GM21529 (cell line): Measurements from ENCODE around the gene CFAP300.

Experiments used
- ATAC-seq: cut with Tn5 transposase; IDR thresholded peaks from one replicate; pipeline ENCODE4 v1.9.1; 2021; ENCODE audit not compliant: unreplicated experiment

Gene CFAP300

DNA sequence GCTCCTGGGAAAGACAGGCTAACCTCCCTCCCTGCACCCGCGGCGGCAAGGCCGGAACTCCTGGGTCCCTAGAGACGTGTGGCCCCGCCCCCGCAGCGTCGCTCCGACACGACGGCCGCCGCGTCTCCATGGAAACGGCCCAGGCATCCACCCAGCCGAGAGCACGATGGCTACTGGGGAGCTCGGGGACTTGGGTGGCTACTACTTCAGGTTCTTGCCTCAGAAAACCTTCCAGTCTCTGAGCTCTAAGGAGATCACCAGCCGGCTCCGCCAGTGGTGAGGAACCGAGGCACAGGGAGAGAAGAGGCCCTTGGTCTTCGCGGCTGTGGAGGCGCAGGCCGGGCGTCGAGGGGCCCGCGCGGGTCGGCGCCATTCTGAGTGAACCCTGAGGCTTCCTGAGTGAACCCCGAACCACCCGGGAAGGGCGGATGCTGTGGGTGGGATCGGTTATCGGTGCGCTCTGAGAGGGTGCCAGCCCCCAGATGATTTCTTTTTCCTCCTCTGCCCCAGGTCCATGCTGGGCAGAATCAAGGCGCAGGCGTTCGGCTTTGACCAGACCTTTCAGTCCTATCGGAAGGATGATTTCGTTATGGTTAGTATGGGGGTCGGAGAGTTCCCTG is at the start of gene CFAP300:
Gene CFAP300, plus strand, starts transcription at position 133 of the 620 bp plus-strand sequence. Its CDS starts 34 bp downstream, at position 167.
- ATAC-seq: no peak

DNA sequence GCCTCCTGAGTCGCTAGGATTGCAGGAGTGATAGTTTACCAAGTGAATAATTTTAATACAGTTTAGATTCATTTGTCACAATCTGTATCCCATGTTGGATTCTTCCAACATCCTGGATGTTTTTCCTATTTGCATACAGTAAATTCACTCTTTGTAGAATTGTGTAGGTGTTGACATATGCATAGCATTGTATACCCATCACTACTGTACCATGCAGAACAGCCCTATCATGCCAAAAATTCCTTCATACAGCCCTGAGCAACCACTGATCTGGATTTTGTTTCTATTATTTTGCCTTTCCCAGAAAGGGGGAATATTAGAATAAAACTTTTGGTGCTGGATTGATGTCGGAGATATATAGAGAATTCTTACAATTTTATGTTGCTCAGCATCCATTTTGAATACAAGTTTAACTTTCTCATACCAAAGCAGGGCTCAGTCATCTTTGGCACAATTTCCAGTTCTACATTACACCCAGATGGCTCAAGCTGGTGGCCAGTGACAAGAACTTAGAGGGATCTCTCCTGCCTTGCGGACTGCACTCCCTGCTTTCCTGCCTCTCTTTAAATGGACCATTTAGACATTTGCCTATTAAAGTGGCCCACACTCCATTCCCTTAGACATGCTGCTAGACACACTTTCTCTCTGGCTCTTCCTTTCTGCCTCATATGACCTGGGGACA is 45.4 kb upstream of the CFAP300 start:
- no peak for ATAC-seq

DNA sequence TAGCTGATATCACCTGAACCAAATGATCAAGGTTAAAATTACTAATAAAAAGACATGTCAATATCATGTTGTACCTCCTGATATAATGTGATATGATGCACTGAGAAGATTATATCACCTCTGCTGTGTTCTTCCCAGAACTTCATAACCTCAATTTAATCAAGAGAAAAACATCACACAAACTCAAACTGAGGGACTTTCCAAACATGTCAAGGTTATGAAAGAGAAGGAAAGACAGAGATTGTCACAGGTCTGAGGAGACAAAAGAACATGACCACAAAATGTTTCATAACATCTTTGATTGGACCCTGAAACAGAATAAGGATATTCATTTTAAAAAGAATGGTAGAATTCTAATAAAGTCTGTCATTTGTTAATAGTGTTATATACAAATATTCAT is 43.0 kb upstream of the CFAP300 start:
- no peak for ATAC-seq

DNA sequence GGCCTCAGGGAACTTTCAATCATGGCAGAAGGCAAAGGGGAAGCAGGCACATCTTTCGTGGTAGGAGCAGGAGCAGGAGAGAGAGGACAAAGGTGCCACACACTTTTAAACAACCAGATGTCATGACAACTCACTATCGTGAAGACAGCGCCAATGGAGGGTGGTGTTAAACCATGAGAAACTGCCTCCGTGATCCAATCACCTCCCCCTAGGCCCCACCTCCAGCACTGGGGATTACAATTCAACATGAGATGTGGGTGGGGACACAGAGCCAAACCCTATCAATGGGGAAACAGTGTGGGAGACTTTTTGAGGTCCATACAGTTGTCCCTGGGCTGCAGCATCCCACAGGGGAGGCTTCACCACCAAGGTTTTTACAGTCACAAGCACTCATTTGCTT is 41.9 kb upstream of the CFAP300 start:
- ATAC-seq: no peak

DNA sequence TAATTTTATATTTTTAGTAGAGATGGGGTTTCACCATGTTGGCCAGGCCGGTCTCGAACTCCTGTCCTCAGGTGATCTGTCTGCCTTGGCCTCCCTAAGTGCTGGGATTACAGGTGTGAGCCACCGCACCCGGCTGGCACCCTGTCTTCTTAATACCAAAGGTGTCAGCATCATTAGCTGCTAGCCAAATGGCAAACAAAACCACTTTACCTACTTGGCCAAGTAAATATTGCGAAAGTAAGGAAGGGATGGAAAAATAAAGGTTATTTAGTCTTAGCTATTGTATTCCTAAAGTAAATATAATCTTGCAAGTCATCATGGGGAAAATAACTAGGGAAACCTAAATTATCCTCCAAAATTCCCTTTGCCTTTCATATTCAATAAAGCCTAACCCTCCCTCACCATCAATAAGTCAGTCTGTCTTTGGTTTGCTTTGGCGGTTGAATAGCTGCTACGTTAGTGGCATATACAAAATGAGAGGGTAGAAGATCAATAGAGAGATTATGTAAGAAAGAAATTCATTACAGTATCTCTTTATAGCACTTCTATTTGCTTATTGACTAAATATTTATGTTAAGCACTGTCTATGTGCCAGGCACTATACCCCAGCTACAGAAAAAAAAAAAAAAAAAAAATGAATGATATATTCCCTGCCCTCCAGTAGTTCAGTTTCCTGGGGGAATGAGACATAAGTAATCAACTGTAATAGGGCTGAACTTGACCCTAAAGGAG is 40.2 kb upstream of the CFAP300 start:
- no peak for ATAC-seq

DNA sequence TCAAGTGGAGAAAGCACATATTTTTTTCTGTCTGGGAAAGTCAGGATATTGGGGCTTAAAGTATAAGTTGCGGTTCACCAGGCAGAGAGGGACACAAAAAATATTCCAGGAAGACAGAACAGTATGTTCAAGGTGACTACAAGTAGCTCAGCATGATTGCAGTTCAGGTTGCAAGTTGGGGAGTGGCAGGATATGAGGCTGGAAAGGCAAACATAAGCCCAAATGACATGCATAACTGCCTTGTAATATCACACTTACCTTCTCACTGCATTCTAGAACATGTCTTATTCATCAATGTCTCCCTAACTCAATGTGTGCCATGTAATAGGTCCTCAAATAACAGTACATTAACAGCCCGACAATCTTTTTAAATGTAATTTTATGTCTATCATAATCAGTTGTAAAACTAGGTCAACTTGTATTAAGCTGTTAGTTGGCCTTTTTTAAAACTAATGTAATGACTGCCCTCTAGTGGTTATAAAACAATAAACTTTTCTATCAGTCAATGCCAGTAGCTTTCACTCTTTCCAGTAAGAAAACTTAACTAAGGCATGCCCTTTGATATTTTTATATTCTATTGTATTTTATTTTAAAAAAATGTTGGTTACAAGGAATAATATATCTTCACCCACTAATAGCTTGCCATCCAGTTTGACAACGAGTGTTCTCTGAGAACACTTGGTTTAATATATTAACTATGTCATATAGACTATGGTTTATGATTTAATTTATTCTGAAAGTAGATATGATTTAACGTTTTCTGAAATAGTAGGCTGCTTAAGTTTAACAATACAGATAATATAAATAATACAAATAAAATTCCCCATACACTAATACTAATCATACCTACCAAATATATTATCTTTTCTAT is 39.4 kb upstream of the CFAP300 start:
- peak; percentile 76 for ATAC-seq

DNA sequence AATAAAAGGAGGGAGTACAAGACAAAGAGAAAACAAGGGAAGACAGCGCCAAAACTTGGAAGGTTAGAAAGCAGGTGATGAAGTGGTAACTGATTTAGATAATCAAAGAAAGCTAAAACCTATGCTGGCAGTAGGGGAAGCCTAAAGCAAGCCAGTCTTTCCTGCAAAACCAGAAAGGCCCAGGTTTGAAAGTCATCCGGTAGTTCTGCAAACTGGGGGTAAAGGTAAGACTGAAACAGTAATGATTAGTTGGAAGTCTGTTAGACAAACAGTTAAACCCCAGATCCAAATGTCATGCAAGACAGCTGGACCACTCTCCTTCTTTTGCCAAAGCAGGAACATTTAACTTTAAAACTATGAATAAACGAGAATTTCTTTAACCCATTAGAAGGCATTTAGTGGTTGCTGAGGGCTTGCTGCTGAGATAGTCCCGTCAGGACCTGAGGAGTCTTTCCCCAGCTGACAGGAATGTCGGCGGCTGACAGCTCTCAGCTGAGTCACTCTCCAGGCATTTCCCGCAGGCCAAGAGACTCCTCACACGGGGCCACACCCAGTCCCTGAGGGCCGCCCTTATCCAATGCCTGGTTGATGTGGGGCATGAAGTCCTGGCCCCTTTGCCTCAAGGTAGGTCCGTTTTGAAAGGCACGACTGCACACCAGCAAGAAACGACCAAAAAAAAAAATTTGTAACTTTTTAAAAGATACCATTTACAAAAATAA is 36.3 kb upstream of the CFAP300 start:
- ATAC-seq: no peak

DNA sequence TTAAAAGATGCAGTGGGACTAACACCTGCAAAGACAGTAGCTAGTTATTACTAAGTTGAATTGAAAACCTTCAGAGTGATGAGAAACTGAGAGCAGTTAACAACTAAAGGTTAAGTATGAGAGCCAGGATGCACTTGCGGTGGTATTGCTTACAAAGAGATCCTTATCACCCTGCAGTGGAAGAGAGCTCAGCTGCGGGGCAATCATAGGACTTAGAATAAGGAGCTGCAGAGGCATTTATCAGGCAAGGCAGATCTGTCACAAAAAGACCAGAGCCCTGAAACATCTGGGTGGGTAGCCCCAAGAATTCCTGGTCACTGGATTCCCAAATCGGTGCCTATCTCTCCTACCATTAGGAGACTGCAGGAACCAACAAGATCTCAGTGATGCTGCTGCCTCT is 34.3 kb upstream of the CFAP300 start:
- ATAC-seq: no peak

DNA sequence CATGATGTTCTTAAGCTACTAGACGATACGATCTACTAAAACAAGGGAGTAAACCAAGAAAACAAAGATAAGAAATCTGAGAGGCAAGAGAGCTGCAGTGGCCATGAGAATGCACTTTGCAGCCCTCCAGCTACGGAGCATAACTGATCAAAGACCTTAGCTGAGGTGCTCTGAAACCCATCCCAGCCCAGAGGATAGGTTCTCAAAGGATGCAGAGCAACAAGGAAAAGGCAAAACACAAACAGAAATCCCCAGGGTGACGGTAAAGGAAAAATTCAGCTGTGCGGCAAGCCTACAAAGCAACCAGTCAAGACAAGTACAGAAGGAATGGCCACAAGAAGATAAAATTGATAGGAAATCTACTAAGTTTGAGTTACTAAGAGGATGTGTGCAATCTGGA is 32.5 kb upstream of the CFAP300 start:
- ATAC-seq: no peak

DNA sequence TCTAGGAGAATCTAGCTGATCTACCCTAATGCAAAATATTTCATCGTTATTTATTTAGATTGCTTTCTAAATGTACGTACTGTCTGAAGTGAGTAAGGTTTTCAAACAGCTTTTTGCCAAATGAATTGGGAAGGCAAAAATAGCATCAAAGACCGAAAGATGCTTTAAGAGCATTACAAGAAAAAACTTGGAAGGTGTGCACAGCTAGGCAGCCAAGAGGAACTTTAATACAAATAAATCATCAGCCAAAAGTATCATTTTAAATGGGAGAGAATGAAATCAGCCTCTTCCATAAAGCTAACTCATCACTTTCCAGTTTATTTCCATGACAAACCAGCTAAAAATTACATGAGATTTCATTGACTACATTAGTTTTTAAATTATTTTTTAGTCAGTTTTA is 30.2 kb upstream of the CFAP300 start:
- ATAC-seq: no peak

DNA sequence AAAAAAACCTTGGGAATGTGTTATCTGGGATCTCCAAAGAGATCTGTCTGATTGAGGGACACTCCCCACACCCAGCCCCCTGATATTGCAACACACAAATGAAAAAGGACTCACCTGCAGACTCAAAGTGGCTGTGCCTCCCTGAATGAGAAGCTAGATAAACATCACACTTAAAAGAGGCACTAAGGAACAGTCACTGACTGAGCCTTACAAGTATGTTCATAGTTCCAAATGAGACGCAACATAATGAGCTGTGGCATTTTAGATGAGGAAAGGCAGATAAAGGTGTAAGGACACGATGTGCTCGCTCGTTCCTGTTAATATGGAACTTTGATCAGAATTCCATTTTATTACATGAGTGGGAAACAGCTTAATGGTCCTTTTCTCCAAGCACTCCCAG is 21.0 kb upstream of the CFAP300 start:
- no peak for ATAC-seq

DNA sequence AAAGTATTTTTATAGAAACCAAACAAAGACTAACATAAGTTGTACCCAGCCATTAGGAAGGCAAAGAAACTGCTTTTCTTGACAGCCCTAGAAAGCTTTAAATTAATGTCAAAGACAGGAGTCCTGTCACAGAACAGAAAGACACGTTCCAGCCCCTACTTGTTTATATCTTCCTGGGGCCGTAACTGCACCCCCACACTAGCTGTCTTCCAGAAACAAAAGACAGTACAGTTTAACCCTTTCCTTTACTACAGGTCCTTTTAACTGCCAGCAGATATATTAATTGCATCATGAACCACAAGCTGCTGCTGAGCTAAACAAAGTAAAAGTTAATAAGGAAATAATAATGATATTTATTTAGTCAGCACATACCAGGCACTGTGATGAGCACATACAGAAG is 20.3 kb upstream of the CFAP300 start:
- no peak for ATAC-seq

DNA sequence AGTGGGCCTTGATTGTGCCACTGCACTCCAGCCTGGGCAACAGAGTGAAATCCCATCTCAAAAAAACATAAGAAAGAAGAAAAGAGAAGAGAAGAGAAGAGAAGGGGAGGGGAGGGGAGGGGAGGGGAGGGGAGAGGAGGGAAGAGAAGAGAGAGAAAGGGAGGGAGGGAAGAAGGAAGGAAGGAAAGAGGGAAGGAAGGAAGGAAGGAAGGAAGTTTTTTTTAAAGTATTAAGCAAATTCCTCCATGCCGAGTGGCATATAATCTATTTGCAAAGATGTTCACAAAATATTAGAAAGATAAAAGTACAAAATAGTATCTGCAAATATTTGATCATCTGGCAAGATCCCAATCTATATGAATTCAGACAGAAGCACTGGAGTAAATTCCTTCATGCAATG is 10.5 kb upstream of the CFAP300 start:
- ATAC-seq: no peak

DNA sequence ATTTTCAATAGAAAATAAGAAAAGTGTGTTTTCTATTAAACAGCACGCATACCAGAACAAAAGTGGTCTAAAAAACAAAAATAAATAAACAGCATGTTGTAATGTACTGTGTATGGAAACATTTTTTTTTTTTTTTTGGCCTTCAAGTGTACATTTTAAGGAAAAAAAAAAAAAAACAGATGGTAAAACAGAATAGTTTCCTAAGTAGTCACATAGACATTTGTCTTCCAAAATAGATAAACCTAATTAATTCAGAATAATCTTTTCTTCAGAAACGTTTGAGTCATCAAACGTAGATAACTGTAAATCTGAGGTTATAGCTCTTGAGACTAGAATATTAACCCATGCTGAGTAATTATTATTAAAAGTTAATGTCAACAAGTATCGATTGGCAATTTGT is 396 bp upstream of the CFAP300 start:
- no peak for ATAC-seq

DNA sequence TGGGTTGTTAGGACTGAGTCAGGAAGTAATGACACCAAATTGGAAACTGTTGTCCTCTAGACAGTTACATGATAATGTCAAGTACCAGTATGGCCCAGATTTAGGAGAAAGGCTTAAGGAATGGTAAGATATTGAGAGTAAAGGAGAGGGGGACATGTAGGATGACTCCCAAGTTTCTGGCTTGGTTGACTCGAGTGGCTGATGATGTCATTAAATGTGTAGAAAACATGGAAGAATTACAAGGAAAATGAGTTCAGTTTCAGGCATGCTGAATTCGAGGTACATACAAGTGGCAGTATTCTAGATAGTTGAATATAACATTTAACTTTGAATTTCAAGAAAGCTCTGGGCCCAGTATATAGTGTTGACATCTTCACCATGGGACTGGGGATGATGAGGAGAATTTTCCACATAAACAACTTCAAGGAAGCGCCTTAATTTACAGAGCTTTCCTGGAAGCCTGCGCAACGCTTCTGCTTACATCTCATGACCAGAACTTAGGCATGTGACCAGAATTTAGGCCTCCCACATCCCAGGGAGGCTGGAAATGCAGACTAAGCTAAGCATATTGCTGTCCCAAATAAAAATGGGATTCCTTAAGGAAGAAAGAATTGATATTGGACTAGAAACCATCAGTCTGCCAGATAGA is 3.8 kb downstream of the CFAP300 start:
- no peak for ATAC-seq

DNA sequence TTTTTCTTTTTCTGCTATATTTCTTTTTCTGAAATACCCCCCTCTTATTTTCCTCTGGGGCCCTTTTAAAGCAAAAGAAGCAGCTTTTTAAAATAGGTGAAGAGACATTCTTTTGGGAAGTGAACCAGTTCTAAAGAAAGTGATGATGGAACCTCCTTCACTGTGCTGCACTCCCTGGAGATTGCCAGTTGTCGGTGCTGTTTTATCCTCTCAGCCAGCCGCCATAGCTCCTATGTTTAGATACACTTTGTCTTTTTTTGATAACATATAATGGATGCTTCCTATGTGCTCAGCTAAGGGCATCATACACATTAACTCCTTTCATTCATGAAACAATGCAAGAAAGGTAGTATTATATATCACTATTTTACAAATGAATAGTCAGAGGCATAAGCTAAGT is 14.0 kb downstream of the CFAP300 start:
- no peak for ATAC-seq

DNA sequence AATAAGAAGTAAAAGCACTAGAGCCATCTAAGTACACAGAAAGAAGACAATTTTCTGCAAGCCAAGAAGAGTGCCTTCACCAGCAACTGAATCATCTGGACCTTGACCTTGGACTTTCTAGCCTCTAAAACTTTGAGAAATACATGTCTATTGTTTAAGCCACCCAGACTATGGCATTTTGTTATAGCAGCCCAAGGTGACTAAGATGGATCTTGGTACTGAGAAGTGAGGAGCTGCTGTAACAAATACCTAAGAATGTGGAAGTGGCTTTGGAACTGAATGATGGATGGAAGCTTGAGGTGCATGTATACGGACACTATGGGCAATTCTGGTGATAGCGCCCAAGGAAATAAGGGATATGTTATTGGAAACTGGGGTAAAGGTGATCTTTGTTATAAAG is 14.9 kb downstream of the CFAP300 start:
- no peak for ATAC-seq

DNA sequence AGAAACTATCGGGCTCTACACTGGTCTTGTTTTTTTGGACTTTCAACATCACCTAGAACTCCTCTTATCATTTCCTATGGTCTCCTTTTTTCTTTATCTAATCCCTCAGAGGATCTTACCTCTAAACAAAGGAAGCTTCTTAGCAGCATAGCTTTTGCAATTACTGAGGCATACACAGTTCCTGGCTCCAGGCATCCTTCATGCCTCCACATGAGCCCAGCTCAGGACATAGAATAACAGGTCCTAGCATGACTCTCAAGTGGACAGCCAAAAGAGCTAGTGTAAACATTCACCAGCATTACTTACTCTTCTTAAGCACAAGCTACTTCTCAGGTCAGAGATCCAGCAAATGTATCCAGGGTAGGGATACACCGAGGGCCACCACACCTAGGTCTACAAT is 17.1 kb downstream of the CFAP300 start:
- no peak for ATAC-seq

DNA sequence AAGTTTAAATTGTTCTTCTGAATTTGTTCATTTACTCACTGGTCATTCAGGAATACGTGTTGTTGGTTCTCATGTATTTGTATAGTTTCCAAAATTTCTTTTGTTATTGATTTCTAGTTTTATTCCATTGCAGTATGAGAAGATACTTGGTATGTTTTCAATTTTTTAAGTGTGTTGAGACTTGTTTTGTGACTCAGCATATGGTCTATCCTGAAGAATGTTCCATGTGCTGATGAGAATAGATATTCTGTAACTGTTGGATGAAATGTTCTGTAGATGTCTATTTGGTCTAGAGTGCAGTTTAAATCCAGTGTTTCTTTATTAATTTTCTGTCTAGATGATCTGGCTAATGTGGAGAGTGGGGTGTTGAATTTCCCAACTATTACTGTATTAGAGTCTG is 23.5 kb downstream of the CFAP300 start:
- ATAC-seq: no peak
